ENCODE measurements around the gene HECW1.
"Not testable (repeated sequence)": the region's sequence is repeated elsewhere in the genome, so short reads cannot be mapped to it uniquely, and the experiment has no call there.

Gene HECW1

DNA sequence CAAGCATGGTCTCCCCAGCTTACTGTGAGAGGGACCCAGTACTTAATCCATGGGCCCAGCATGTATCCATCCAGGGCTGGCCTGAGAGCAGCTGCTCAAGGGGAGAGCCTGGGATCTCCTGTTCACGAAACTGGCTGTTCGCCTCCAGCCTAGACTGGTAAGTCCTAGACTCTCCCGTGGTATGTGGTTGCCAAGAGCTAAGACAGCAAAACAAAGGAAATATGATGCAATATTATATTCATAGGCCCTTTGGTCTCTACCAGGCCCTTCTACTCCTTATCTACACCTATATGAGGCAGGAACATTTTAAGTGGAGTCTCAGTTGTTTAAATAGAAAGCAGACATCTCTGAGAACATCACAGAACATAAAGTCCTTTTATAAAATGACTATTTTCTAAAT is 441.6 kb downstream of the HECW1 start:
- DNase-seq, result peak; percentile 59

DNA sequence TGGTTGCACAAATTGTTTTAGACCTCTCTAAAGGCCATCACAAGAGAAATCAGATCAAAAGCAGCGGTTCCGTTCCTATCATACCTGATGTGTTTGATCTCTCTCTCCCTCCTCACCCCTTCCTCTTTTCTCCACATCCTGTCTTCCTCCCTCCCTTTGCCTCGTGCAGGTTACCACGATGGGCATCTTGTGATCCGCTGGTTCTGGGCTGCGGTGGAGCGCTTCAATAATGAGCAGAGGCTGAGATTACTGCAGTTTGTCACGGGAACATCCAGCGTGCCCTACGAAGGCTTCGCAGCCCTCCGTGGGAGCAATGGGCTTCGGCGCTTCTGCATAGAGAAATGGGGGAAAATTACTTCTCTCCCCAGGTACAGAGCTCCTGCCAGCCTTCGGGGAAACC is 442.0 kb downstream of the HECW1 start:
- no peak for DNase-seq

DNA sequence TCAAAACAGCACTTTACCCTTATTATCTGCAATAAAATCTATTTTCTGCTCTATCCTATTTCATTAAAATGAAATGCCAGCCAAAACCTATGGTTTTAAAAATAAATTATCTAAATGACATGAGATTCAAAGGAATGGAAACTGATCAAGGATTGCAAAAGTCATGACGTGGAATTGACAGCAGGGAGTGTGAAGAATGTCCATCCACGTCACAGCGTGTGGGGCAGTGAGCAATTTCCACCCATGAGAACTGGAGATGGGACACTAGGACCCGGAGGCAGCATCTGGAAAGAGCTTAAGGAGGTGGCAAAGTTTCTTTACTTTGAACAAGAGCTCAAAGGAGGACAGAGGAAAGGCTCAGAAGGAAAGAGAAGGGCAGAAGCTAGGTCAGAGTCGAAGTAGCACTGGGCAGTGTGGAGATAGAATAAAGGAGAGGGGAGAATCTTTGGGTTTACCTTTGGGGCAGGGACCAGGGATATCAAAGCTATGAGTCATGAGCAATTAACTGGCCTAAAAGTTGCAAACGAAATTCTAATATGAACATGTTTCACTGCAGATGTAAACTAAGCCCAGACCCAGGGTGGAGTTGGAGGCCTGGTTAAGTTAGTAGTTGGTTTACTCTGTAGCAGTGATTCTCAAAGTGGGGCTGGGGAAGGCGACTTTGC is 445.5 kb downstream of the HECW1 start:
- DNase-seq, result no peak

DNA sequence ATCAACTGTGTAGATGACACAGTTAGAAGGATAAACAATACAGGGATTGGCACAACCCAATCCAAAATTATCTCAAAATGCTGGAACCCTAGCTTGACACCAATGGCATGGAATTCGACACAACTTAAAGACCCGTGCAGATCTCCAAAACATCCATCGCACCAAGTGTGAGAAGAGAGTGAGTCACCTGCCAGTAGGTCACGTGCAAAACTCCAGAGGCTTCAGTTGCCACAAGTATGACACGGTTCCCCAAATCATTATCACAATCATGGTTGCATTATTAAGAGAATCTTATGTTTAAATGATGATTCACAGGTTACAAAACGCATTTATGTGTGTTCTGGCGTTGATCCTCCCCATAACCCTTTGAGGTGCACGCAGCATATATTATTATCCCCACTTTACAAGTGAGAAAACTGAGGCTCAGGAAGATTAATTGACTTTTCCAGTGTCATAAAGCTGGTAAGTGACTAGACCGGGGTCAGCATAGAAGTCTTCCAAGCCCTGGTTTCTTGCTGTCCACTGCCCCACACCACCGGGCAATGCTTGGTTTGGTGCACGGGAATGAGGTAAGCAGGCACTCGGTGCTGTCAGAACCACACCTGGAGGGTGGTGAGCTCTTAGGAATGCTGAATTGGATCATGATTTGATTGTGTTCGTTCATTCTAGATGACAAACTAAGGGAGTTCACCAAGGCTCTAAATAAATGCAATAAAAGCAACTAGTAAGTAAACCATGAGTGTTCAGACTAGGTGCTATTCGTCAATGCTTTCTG is 446.9 kb downstream of the HECW1 start:
- DNase-seq, result no peak

DNA sequence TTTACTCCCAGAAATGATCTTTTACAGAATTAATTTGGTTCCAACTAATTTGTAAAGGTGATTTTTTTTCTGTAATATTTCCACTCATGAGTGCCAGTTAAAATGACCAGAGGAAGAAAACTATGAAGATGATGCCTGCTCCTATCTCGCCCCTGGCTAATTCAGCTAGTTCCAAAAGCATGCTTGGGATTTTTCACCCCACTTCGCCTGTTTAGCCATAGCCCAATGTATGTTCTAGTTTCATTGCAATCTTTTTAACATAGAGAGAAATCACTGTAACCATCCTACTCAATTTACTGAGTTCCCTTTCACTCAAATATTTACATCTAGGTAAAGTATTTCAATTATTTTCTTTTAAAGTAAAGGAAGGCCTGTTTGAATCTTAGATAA is 447.5 kb downstream of the HECW1 start:
- DNase-seq, result no peak

GRCh38 chr7:43560742-43561330 is 448.4 kb downstream of the HECW1 start:
- no peak for DNase-seq

DNA sequence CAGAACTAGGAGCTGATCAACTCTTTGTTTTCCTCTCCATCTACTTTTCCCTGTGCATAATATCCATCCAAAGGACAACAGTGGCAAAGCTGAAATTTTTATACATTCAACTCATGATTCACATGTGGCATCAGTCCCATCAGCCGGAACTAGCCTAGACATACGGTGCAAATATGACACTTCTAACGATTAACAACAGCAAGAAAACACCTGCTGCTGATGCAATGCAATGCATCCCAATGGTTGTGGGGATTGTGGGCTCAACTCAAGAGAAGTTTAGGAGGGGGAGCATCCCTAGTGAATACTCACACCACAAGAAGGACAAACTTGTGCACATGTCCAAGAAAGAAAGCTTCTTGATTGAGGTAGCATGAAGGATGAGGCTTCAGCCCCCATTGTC is 449.9 kb downstream of the HECW1 start:
- no peak for DNase-seq

DNA sequence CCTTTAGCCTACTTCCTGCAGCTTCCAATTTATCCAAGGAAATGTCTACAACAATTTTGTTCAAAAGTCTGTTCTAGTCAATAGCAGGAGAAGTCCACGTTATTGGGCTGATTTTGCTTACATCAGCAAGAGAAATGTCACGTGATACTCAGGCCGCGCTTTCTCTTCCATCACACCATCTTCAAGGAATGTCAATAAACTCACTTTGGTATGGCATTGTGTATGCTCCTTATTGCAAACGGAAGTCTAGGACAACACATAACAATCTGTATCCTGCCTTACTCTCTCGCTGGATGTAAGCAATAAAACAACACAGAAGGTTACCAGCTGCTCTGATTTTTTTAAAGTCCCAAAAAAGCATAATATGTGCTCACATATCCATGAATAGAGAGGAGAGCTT is 453.3 kb downstream of the HECW1 start:
- DNase-seq, result peak; percentile 63

DNA sequence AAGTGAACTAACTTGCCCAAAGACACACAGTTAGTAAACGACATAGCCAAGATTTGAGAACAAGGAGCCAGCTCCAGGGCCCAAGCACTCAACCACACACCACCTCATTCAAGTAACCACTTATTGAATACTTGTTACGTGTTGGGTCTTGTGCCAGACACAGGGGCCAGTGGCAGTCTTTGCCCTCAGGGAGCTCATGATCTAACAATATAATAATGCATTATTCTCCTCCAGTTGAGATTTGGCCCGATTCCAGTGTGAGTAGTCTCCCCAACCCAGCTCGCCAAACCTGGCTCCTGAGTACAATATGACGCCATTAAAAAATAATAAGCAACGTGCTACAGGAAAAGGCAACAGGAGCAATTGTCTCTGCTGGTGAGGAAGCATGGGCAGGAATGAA is 456.1 kb downstream of the HECW1 start:
- peak; percentile 44 for DNase-seq

DNA sequence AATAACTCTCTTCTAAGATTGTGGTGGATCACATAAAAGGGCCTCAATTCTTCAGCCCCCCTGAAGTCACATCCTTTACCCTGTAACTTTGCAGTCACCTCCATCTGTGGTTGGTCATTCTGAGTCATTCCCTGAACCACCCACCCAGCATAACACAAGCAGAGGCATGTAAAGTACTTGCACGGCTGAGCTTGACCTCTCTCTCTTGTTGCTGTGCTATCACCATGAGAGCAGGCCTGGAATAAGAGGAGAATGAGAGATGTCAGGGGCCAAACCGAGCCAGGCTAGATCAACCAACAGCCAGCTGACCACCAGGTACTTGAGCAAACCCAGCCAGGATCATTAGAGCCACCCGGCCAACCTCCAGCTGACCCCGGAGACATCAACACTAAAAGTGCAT is 457.0 kb downstream of the HECW1 start:
- DNase-seq, result peak; percentile 80

DNA sequence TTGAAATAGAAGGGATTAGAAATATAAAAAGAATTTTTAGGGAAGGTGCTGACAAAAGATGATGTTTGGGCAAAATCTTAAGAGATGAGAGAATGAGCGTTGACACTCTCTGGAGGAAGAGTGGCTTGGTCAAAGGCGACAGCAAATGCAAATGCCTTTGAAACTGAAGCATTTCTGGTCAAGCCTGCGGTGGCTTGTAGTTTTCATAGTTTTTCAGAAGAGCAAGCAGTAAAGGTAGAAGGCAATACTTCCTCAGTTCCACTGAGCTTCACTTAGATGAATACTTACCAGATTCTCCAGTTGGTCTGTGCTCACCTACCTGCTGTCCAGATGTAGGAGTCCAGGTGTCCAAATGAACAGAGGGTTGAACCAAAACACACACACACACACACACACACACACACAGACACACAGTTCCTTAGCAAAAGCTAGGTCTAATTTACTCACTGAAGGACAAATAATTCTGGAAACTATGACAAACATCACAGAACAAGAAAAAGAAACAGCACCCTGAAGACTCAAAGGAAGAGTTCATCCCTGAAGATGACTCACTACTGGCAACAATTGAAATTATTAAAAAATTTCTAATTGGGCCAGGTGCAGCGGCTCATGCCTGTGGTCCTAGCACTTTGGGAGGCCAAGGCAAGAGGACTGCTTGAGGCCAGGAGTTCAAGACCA is 458.4 kb downstream of the HECW1 start:
- DNase-seq, result peak; percentile 22

- DNase-seq, result peak; percentile 98
Observed at GRCh38 chr7:43572516-43573049, 460.1 kb downstream of the HECW1 start.

GRCh38 chr7:43573832-43574231 is 461.4 kb downstream of the HECW1 start:
- not testable (repeated sequence) for DNase-seq

GRCh38 chr7:43575506-43575905 is 463.1 kb downstream of the HECW1 start:
- DNase-seq, result no peak

DNA sequence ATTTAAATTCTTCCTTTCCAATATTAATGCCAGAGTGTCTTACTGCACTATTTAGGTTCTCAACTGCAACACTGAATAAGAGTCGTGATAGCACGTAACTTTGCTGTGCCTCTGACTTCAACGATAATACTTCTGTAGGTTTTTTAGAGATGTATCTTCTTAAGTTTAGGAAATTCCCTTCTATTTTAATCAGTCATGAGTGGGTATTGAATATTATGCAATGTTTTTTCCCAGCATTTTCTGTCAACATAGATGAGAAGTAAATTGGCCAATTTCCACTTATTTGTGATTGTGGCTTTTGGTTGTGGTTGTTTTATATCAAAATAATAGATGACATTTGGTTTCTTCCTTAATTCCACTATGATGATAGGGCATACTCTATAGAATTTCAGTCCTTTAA is 463.8 kb downstream of the HECW1 start:
- no peak for DNase-seq

DNA sequence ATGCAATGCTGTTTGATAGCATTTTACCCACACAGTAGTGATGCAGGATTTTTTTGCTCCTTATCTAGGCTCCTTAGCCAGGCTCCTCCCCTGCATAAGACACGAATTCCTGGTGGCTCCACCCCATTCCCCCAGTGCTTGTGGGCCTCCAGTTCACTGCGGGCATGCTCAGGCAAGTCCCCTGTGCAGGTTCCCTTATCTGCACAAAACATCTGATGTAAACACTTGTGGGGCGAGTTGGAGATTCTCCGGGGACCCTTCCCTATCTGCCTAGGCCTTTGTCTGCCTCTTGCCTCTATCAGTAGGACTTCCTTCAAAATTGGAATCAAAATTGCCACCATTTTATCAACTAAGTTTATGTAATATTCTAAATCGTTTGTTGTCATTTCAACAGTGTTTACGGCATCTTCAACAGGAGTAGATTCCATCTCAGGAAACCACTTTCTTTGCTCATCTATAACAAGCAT is 465.1 kb downstream of the HECW1 start:
- DNase-seq, result peak; percentile 32

- peak; percentile 87 for DNase-seq
Observed at GRCh38 chr7:43582503-43583423, 470.3 kb downstream of the HECW1 start, which contains the start of gene STK17A. Gene STK17A, plus strand, starts transcription at chr7:43583108. Its CDS starts 136 bp downstream, at chr7:43583244.

GRCh38 chr7:43583424-43584194 is 471.2 kb downstream of the HECW1 start:
- DNase-seq, result peak; percentile 58

- peak; percentile 64 for DNase-seq
Observed at GRCh38 chr7:43584195-43584586, 471.7 kb downstream of the HECW1 start.

GRCh38 chr7:43584733-43585132 is 472.3 kb downstream of the HECW1 start:
- DNase-seq, result not testable (repeated sequence)

GRCh38 chr7:43585562-43585961 is 473.1 kb downstream of the HECW1 start:
- DNase-seq, result no peak

All from fibroblast of skin of back (primary cell).